ENCODE measurements around the gene NUP214.

- TF ChIP-seq CTCF (IDR thresholded peaks at IDR 0.05) (no peak), ZFX (IDR thresholded peaks at IDR 0.05; ENCODE audit: borderline replicate concordance) (no peak)
These were observed 154.6 kb downstream of the NUP214 start for GRCh38 chr9:131279863-131280570.
